GM12878 (cell line): Measurements from ENCODE around the gene SPAG9. TPM values are rescaled to one million over a fixed set of nuclear protein-coding genes. Genes with fewer than 3 reads are reported as not detected.

Experiments used
- ATAC-seq: fragments of 200-7000 bp; cut with Tn5 transposase; 3 replicates; pipeline ENCODE4 v1.9.1; 2020; ENCODE audit warnings: mild to moderate bottlenecking, moderate library complexity
- BruUV-seq: library from RNA; stranded (reverse); fragments of 400-500 nt; replicated peaks from 2 replicates; lab custom pipeline; 2021; lab: Mats Ljungman, UMichigan
- CTCF ChIA-PET: fragments of 300-600 bp; sonication (Branson Sonifier 250); formaldehyde crosslinking; extraction: SDS; loops from one replicate; lab custom pipeline; 2021; ENCODE audit warnings: inconsistent platforms; lab: Yijun Ruan, JAX
- POLR2A ChIA-PET: fragments of 350-600 bp; formaldehyde crosslinking; extraction: SDS; loops from one replicate; lab custom pipeline; 2021; ENCODE audit warnings: inconsistent platforms; lab: Charles Lee
- RAD21 ChIA-PET: fragments of 300-600 bp; sonication (Branson Sonifier 250); formaldehyde crosslinking; loops from one replicate; lab custom pipeline; 2023; ENCODE audit warnings: antibody characterized with exemption; ENCODE audit not compliant: unreplicated experiment; lab: Charles Lee
- SMC1A ChIA-PET: fragments of 300-600 bp; sonication (Branson Sonifier 250); formaldehyde crosslinking; loops from one replicate; lab custom pipeline; 2023; ENCODE audit not compliant: unreplicated experiment, uncharacterized antibody; lab: Charles Lee
- DNase-seq: peaks from one replicate; pipeline ENCODE4 v3.0.0-alpha.2; 2011; ENCODE audit warnings: low read depth, low spot score
- FAIRE-seq: peaks from 3 replicates; lab custom pipeline; 2011; peaks lifted over from hg19 to GRCh38; lab: Jason Lieb, UNC
- H2AFZ ChIP-seq: 2 replicates; pipeline ENCODE4 v1.6.0; 2011; ENCODE audit warnings: low read depth, low read length, control low read depth; ENCODE audit not compliant: control insufficient read depth
- H3K27ac ChIP-seq: 2 replicates; pipeline ENCODE4 v1.5.1; 2011; ENCODE audit warnings: control low read depth; ENCODE audit not compliant: control insufficient read depth, insufficient read depth
- H3K27me3 ChIP-seq, 2 experiments: replicated peaks in 1 of 2; 2 replicates each; pipeline versions ENCODE4 v1.6.0 to v1.6.1; 2011; ENCODE audit warnings: low read length in 1 of 2; ENCODE audit not compliant: control insufficient read depth in 2 of 2, insufficient read depth in 2 of 2
- H3K36me3 ChIP-seq, 2 experiments: 2 replicates each; pipeline ENCODE4 v1.5.1; 2011; ENCODE audit warnings: low read length in 1 of 2; ENCODE audit not compliant: control insufficient read depth in 2 of 2, insufficient read depth in 2 of 2
- H3K4me1 ChIP-seq: 2 replicates; pipeline ENCODE4 v1.6.1; 2011; ENCODE audit warnings: mild to moderate bottlenecking, low read length, moderate library complexity, mixed read lengths; ENCODE audit not compliant: control insufficient read depth, insufficient read depth
- H3K4me2 ChIP-seq: 2 replicates; pipeline ENCODE4 v1.6.0; 2011; ENCODE audit warnings: control low read depth; ENCODE audit not compliant: control insufficient read depth, insufficient read depth
- H3K4me3 ChIP-seq: fragments of 200-600 bp; sonication (generic); 2 replicates; pipeline ENCODE4 v1.5.1; 2016
- H3K79me2 ChIP-seq: 2 replicates; pipeline ENCODE4 v1.6.0; 2011; ENCODE audit warnings: low read length; ENCODE audit not compliant: control insufficient read depth, insufficient read depth
- H3K9ac ChIP-seq: 2 replicates; pipeline ENCODE4 v1.8.0; 2011; ENCODE audit warnings: low read length, control low read depth, mixed read lengths; ENCODE audit not compliant: control insufficient read depth, insufficient read depth
- H3K9me3 ChIP-seq: replicated peaks from 3 replicates; pipeline ENCODE4 v1.5.1; 2011; ENCODE audit warnings: mild to moderate bottlenecking, low read length; ENCODE audit not compliant: control insufficient read depth, insufficient read depth
- H4K20me1 ChIP-seq: 2 replicates; pipeline ENCODE4 v1.6.0; 2011; ENCODE audit not compliant: control insufficient read depth, insufficient read depth
- BACH1 ChIP-seq: fragments of 450-650 bp; IDR thresholded peaks from 2 replicates; pipeline ENCODE4 v1.6.1; 2017; ENCODE audit warnings: mild to moderate bottlenecking, borderline replicate concordance
- BRCA1 ChIP-seq: IDR thresholded peaks from 2 replicates; pipeline ENCODE4 v1.6.1; 2011; ENCODE audit warnings: low read depth, low read length, improper control_type of control experiment
- IKZF2 ChIP-seq, 2 experiments: fragments of 450-650 bp; IDR thresholded peaks; 2 replicates each; pipeline ENCODE4 v1.6.1; 2017; ENCODE audit warnings: mild to moderate bottlenecking in 2 of 2, moderate library complexity in 2 of 2
- IRF3 ChIP-seq: fragments of 450-650 bp; IDR thresholded peaks from 2 replicates; pipeline ENCODE4 v1.6.1; 2014; ENCODE audit warnings: mild to moderate bottlenecking
- NKRF ChIP-seq: fragments of 450-650 bp; conservative IDR thresholded peaks from 2 replicates; pipeline ENCODE4 v1.6.1; 2017; ENCODE audit warnings: mild to moderate bottlenecking, moderate library complexity
- NR2C2 ChIP-seq: IDR thresholded peaks from 2 replicates; pipeline ENCODE4 v1.6.1; 2011; ENCODE audit warnings: borderline replicate concordance, low read depth; ENCODE audit not compliant: control insufficient read depth, insufficient read length
- POLR2AphosphoS2 ChIP-seq: IDR thresholded peaks from 2 replicates; pipeline ENCODE4 v1.6.1; 2011; ENCODE audit warnings: low read depth, mild to moderate bottlenecking, low read length, improper control_type of control experiment, moderate library complexity
- POU2F2 ChIP-seq: IDR thresholded peaks from 3 replicates; pipeline ENCODE4 v1.6.1; 2011; ENCODE audit warnings: low read depth, mild to moderate bottlenecking, low read length, borderline replicate concordance
- SMARCA5 ChIP-seq: fragments of 450-650 bp; IDR thresholded peaks from 2 replicates; pipeline ENCODE4 v1.6.1; 2017; ENCODE audit warnings: mild to moderate bottlenecking
- SRF ChIP-seq, 2 experiments: IDR thresholded peaks; 2 replicates each; pipeline ENCODE4 v1.6.1; 2011; ENCODE audit warnings: low read depth in 2 of 2, low read length in 2 of 2, mild to moderate bottlenecking in 1 of 2, moderate library complexity in 1 of 2
- TCF12 ChIP-seq: IDR thresholded peaks from 2 replicates; pipeline ENCODE4 v1.6.1; 2011; ENCODE audit warnings: low read depth, mild to moderate bottlenecking, low read length
- USF1 ChIP-seq: IDR thresholded peaks from 2 replicates; pipeline ENCODE4 v1.6.1; 2011; ENCODE audit warnings: borderline replicate concordance, low read depth, mild to moderate bottlenecking, moderate library complexity, mixed read lengths, low read length; ENCODE audit not compliant: insufficient read depth; ENCODE audit errors: extremely low read length
- USF2 ChIP-seq: IDR thresholded peaks from 2 replicates; pipeline ENCODE4 v1.6.1; 2011; ENCODE audit warnings: low read depth, low read length, improper control_type of control experiment, borderline replicate concordance
- ZNF24 ChIP-seq: fragments of 450-650 bp; IDR thresholded peaks from 2 replicates; pipeline ENCODE4 v1.6.1; 2017; ENCODE audit warnings: antibody characterized with exemption, mild to moderate bottlenecking
- WGBS: methylation state at CpG from one replicate; pipeline ENCODE4 v1.1.6; 2016; ENCODE audit warnings: low lambda C conversion rate; ENCODE audit not compliant: insufficient replicate concordance, insufficient coverage; ENCODE audit errors: missing lambda C conversion rate; 5-methylcytosine and 5-hydroxymethylcytosine counted together
- in situ Hi-C: fragments of 300-500 bp; cut with MboI; formaldehyde crosslinking; loops from 9 replicates; pipeline ENCODE4 v1.14.3; 2018; ENCODE audit warnings: mixed read lengths
- intact Hi-C: fragments of 100-400 bp; cut with micrococcal nuclease; formaldehyde crosslinking; loops from one replicate; pipeline ENCODE4 v1.14.2; 2022; ENCODE audit not compliant: unreplicated experiment
- polyA plus RNA-seq, 11 experiments: library from polyadenylated mRNA; depleted of rRNA in 4 of 11; unstranded in 6 of 11; stranded (reverse) in 5 of 11; fragments of >200 nt; fragmentation: Nextera tagmentation in 4 of 11; fragmentation: Illumina TruSeq in 1 of 11; extraction: Ambion mirVana in 4 of 11; extraction: Trizol in 1 of 11; gene quantifications; 1 replicate in 1 of 11; 2 replicates in 10 of 11; pipeline versions ENCODE4 v1.2.1 to v1.2.3, GENCODE V29; 2011 to 2016; ENCODE audit warnings: inconsistent platforms in 2 of 11, missing spikeins in 2 of 11, low read depth in 1 of 11
- total RNA-seq, 4 experiments: library from RNA; depleted of rRNA in 3 of 4; stranded (reverse); fragments of >200 nt in 3 of 4; fragmentation: Illumina TruSeq in 1 of 4; extraction: Trizol in 1 of 4; gene quantifications; 2 replicates each; pipeline versions ENCODE4 v1.2.1 to v1.2.3, GENCODE V29; 2013 to 2021

SPAG9 gene
- total and polyA plus RNA-seq, 10 of the 15 experiments (the other 5 are each of a cell fraction or from before 2014, with no cell fraction given): 6.6 to 42.0 (median 24.9) TPM

- H3K27ac ChIP-seq: no peak overlapping the region
- in situ Hi-C loops: no loop called here
Observed at GRCh38 chr17:51087072-51087757, 33.5 kb downstream of the SPAG9 start.

More at GRCh38 chr17:51087072-51087757, 33.5 kb downstream of the SPAG9 start:
- no TSS peak for BruUV-seq
- H3K4me3 ChIP-seq: no peak overlapping the region
- 75% methylated on average over 2 of the region's 2 CpGs for WGBS
- no peak for FAIRE-seq
- H3K79me2 ChIP-seq: peaks cover 10% of the 10 kb centered on the region
- TF ChIP-seq TCF12: no peak
- TF ChIP-seq BACH1: no peak
- no peak for TF ChIP-seq ZNF24
- TF ChIP-seq POU2F2: no peak
- no peak for TF ChIP-seq SRF (IDR thresholded peaks at IDR 0.05; ENCODE audit: low read depth in 2 of 2, low read length in 2 of 2)
- no peak for TF ChIP-seq USF2
- no peak for TF ChIP-seq BRCA1
- no peak for TF ChIP-seq SMARCA5
- TF ChIP-seq NR2C2: no peak
- no peak for TF ChIP-seq NKRF
- no peak for TF ChIP-seq IKZF2 (IDR thresholded peaks at IDR 0.05)
- no peak for TF ChIP-seq POLR2AphosphoS2
- TF ChIP-seq USF1: no peak
- no peak for TF ChIP-seq IRF3
- H3K4me2 ChIP-seq: no peak overlapping the region
- no peak overlapping the region; the same call in 1 of the 2 replicates for H3K9ac ChIP-seq
- peaks cover 4% of the 10 kb centered on the region; the same call in 1 of the 2 replicates for H3K4me1 ChIP-seq
- SMC1A ChIA-PET: interaction anchor here (0.6 to 1.9 kb wide), 8 partner anchors 10 to 86 kb away, joined by 3 to 8 read pairs (median 4); no protein-coding TSS in a partner anchor
- intact Hi-C loops: no loop called here
- no peak for ATAC-seq
- no peaks in the 10 kb centered on the region for H3K27me3 ChIP-seq
- no peaks in the 10 kb centered on the region; a peak in 1 of 4 replicates for H3K36me3 ChIP-seq
- no peaks in the 10 kb centered on the region for H4K20me1 ChIP-seq
- H3K9me3 ChIP-seq: no peaks in the 10 kb centered on the region; the same call in 2 of the 3 replicates
- RAD21 ChIA-PET: interaction anchor here (1.2 kb wide), 1 partner anchor 30 kb away, joined by 4 read pairs; no protein-coding TSS in a partner anchor
- H2AFZ ChIP-seq: no peak overlapping the region
- DNase-seq: no peak
- CTCF ChIA-PET: interaction anchor here (0.8 to 2.2 kb wide), 6 partner anchors 13 to 131 kb away, joined by 3 to 7 read pairs (median 4); partner anchors contain the start of gene NME1
- POLR2A ChIA-PET: interaction anchor here (0.6 to 1.2 kb wide), 2 partner anchors 11 to 25 kb away, joined by 3 to 5 read pairs; no protein-coding TSS in a partner anchor
